ENCODE data around the gene EFCAB6. TPM values are rescaled to one million over a fixed set of nuclear protein-coding genes. Genes with fewer than 3 reads are reported as not detected.

Gene EFCAB6
- total RNA-seq, 1 experiment from 2014 or later = 0.94 TPM

DNA sequence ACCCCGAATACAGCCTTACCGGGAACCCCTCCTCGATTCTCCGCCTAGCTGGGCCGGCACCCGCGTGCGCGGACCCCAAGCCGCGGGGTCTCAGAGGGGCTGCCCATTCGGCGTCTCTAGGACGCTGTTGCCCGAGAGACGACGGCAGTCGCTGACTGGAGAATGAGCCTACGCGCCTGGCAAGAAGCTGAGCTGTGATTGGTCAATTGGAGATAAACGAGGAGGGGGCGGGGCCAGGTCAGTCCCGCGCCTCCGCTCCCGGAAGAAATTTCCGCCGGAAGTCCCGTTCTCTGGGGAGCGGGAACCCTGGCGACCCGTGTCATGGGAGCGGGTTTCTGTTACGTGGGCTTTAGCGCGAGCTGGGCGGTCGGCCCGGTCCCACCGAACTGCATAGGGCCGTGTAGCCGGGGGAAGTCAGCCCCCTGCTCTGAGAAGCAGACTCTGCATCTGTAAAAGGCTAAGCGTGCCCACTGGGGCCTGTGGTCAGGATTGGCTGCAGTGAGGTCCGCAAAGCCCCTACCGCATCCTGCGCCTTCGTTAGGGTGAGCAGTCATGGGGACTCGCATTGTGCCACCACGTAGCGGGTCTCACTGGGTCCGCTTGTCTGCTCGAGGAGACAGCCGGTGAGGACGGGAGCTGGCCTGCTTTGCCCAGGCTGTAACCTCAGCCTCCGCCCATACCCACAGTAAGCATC is at the start of gene EFCAB6 (continued):
- TF ChIP-seq RELA (CRISPR knock-in tag; IDR thresholded peaks at IDR 0.05; ENCODE audit: borderline replicate concordance) (no peak), NR3C1 (CRISPR knock-in tag; conservative IDR thresholded peaks at IDR 0.05; ENCODE audit: low read depth) (0 out of 2 replicates have a peak, but pooled peaks have one; percentile 15), ZNF138 (CRISPR knock-in tag; conservative IDR thresholded peaks at IDR 0.05) (peak; percentile 50; the same call in 1 of the 2 replicates), MYBL2 (CRISPR knock-in tag; IDR thresholded peaks at IDR 0.05) (0 out of 2 replicates have a peak, but pooled peaks have one; percentile 56), OVOL2 (CRISPR knock-in tag; IDR thresholded peaks at IDR 0.05; ENCODE audit: borderline replicate concordance) (no peak), NR2C2 (CRISPR knock-in tag; IDR thresholded peaks at IDR 0.05) (0 out of 2 replicates have a peak, but pooled peaks have one; percentile 6), FOXP1 (CRISPR knock-in tag; IDR thresholded peaks at IDR 0.05; ENCODE audit: borderline replicate concordance) (peak; percentile 94), SP1 (CRISPR knock-in tag; conservative IDR thresholded peaks at IDR 0.05) (peak; percentile 59), ZNF263 (CRISPR knock-in tag; IDR thresholded peaks at IDR 0.05; ENCODE audit: low read depth) (no peak), FOXJ3 (CRISPR knock-in tag; IDR thresholded peaks at IDR 0.05; ENCODE audit: borderline replicate concordance) (no peak), HMGA2 (CRISPR knock-in tag; IDR thresholded peaks at IDR 0.05) (no peak), SMAD3 (CRISPR knock-in tag; IDR thresholded peaks at IDR 0.05; ENCODE audit: borderline replicate concordance) (peak; percentile 79; the same call in 1 of the 2 replicates), JAZF1 (CRISPR knock-in tag; IDR thresholded peaks at IDR 0.05) (no peak), ZNF423 (CRISPR knock-in tag; IDR thresholded peaks at IDR 0.05) (no peak), ATF1 (CRISPR knock-in tag; IDR thresholded peaks at IDR 0.05) (no peak), ZNF219 (CRISPR knock-in tag; IDR thresholded peaks at IDR 0.05; ENCODE audit: borderline replicate concordance) (0 out of 2 replicates have a peak, but pooled peaks have one; percentile 49)
- TF ChIP-seq, protein P1, sequence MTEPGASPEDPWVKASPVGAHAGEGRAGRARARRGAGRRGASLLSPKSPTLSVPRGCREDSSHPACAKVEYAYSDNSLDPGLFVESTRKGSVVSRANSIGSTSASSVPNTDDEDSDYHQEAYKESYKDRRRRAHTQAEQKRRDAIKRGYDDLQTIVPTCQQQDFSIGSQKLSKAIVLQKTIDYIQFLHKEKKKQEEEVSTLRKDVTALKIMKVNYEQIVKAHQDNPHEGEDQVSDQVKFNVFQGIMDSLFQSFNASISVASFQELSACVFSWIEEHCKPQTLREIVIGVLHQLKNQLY (CRISPR knock-in tag; IDR thresholded peaks at IDR 0.05) = no peak
- TF ChIP-seq, protein P2, sequence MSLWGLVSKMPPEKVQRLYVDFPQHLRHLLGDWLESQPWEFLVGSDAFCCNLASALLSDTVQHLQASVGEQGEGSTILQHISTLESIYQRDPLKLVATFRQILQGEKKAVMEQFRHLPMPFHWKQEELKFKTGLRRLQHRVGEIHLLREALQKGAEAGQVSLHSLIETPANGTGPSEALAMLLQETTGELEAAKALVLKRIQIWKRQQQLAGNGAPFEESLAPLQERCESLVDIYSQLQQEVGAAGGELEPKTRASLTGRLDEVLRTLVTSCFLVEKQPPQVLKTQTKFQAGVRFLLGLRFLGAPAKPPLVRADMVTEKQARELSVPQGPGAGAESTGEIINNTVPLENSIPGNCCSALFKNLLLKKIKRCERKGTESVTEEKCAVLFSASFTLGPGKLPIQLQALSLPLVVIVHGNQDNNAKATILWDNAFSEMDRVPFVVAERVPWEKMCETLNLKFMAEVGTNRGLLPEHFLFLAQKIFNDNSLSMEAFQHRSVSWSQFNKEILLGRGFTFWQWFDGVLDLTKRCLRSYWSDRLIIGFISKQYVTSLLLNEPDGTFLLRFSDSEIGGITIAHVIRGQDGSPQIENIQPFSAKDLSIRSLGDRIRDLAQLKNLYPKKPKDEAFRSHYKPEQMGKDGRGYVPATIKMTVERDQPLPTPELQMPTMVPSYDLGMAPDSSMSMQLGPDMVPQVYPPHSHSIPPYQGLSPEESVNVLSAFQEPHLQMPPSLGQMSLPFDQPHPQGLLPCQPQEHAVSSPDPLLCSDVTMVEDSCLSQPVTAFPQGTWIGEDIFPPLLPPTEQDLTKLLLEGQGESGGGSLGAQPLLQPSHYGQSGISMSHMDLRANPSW (CRISPR knock-in tag; conservative IDR thresholded peaks at IDR 0.05; ENCODE audit: low read depth) = no peak
- TF ChIP-seq, protein P3, sequence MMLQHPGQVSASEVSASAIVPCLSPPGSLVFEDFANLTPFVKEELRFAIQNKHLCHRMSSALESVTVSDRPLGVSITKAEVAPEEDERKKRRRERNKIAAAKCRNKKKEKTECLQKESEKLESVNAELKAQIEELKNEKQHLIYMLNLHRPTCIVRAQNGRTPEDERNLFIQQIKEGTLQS (CRISPR knock-in tag; conservative IDR thresholded peaks at IDR 0.05) = peak; percentile 68; the same call in 1 of the 2 replicates
- TF ChIP-seq, protein P4, sequence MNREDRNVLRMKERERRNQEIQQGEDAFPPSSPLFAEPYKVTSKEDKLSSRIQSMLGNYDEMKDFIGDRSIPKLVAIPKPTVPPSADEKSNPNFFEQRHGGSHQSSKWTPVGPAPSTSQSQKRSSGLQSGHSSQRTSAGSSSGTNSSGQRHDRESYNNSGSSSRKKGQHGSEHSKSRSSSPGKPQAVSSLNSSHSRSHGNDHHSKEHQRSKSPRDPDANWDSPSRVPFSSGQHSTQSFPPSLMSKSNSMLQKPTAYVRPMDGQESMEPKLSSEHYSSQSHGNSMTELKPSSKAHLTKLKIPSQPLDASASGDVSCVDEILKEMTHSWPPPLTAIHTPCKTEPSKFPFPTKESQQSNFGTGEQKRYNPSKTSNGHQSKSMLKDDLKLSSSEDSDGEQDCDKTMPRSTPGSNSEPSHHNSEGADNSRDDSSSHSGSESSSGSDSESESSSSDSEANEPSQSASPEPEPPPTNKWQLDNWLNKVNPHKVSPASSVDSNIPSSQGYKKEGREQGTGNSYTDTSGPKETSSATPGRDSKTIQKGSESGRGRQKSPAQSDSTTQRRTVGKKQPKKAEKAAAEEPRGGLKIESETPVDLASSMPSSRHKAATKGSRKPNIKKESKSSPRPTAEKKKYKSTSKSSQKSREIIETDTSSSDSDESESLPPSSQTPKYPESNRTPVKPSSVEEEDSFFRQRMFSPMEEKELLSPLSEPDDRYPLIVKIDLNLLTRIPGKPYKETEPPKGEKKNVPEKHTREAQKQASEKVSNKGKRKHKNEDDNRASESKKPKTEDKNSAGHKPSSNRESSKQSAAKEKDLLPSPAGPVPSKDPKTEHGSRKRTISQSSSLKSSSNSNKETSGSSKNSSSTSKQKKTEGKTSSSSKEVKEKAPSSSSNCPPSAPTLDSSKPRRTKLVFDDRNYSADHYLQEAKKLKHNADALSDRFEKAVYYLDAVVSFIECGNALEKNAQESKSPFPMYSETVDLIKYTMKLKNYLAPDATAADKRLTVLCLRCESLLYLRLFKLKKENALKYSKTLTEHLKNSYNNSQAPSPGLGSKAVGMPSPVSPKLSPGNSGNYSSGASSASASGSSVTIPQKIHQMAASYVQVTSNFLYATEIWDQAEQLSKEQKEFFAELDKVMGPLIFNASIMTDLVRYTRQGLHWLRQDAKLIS (CRISPR knock-in tag; IDR thresholded peaks at IDR 0.05; ENCODE audit: borderline replicate concordance) = no peak
- TF ChIP-seq, protein P5, sequence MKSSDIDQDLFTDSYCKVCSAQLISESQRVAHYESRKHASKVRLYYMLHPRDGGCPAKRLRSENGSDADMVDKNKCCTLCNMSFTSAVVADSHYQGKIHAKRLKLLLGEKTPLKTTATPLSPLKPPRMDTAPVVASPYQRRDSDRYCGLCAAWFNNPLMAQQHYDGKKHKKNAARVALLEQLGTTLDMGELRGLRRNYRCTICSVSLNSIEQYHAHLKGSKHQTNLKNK (CRISPR knock-in tag; IDR thresholded peaks at IDR 0.05) = no peak
- TF ChIP-seq, protein P6, sequence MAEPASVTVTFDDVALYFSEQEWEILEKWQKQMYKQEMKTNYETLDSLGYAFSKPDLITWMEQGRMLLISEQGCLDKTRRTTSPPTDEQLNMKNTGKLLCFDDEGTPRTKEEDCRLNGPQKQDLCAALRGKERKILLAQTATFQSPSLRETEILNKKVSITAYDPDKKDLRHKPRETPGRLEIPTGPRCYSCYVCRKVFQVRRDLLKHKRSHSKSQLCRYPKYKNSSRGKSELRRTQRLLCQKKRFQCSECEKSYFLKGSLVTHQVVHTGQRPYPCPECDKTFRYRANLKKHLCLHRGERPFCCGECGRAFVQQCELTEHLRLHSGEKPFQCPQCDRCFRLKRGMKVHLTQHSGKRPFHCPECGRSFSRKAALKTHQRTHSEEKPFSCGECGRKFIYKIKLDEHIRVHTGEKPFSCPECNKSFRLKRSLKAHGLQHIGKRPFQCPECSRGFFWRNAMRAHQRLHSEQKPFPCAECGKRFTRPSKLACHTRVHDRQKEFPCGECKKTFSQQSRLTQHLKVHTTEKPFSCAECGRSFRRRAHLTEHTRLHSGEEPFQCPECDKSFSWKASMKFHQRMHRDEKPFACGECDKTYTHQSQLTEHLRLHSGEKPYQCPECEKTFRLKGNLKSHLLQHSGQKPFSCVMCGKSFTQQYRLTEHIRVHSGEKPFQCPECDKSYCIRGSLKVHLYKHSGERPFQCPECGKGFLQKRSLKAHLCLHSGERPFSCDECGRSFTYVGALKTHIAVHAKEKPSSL (CRISPR knock-in tag; conservative IDR thresholded peaks at IDR 0.05) = no peak
- TF ChIP-seq, protein P7, sequence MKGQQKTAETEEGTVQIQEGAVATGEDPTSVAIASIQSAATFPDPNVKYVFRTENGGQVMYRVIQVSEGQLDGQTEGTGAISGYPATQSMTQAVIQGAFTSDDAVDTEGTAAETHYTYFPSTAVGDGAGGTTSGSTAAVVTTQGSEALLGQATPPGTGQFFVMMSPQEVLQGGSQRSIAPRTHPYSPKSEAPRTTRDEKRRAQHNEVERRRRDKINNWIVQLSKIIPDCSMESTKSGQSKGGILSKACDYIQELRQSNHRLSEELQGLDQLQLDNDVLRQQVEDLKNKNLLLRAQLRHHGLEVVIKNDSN (CRISPR knock-in tag; IDR thresholded peaks at IDR 0.05) = peak; percentile 2; the same call in 1 of the 2 replicates
- TF ChIP-seq, protein P8, sequence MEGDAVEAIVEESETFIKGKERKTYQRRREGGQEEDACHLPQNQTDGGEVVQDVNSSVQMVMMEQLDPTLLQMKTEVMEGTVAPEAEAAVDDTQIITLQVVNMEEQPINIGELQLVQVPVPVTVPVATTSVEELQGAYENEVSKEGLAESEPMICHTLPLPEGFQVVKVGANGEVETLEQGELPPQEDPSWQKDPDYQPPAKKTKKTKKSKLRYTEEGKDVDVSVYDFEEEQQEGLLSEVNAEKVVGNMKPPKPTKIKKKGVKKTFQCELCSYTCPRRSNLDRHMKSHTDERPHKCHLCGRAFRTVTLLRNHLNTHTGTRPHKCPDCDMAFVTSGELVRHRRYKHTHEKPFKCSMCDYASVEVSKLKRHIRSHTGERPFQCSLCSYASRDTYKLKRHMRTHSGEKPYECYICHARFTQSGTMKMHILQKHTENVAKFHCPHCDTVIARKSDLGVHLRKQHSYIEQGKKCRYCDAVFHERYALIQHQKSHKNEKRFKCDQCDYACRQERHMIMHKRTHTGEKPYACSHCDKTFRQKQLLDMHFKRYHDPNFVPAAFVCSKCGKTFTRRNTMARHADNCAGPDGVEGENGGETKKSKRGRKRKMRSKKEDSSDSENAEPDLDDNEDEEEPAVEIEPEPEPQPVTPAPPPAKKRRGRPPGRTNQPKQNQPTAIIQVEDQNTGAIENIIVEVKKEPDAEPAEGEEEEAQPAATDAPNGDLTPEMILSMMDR (IDR thresholded peaks at IDR 0.05) = no peak
- TF ChIP-seq, protein P9, sequence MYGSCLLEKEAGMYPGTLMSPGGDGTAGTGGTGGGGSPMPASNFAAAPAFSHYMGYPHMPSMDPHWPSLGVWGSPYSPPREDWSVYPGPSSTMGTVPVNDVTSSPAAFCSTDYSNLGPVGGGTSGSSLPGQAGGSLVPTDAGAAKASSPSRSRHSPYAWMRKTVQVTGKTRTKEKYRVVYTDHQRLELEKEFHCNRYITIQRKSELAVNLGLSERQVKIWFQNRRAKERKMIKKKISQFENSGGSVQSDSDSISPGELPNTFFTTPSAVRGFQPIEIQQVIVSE (CRISPR knock-in tag; IDR thresholded peaks at IDR 0.05; ENCODE audit: borderline replicate concordance) = no peak
